Peyer's patch (tissue), 4 donors: Measurements from ENCODE around the gene DUSP9. TPM values are rescaled to one million over a fixed set of nuclear protein-coding genes. Genes with fewer than 3 reads are reported as not detected.

ENCODE experiments used
- DNase-seq, 3 donors: peaks; one replicate each; pipeline ENCODE4 v3.0.0-alpha.2; 2017 to 2019
- H3K27ac ChIP-seq, 4 donors: fragments of 200-600 bp; sonication (generic); one replicate each; pipeline ENCODE4 v1.5.1; 2016 to 2019
- H3K27me3 ChIP-seq, 2 donors: fragments of 200-600 bp; sonication (generic); one replicate each; pipeline ENCODE4 v1.5.1; 2019
- H3K36me3 ChIP-seq, 3 donors: fragments of 200-600 bp; sonication (generic); one replicate each; pipeline ENCODE4 v1.5.1; 2016 to 2019
- H3K4me1 ChIP-seq, 4 donors: fragments of 200-600 bp; sonication (generic); one replicate each; pipeline ENCODE4 v1.5.1; 2016 to 2019
- H3K4me3 ChIP-seq, 4 donors: fragments of 200-600 bp; sonication (generic); 1 replicate in 3 of 4; 2 replicates in 1 of 4; pipeline ENCODE4 v1.5.1; 2016 to 2019; ENCODE audit warnings: mild to moderate bottlenecking in 1 of 4
- H3K9me3 ChIP-seq, 4 donors: fragments of 200-600 bp; sonication (generic); one replicate each; pipeline ENCODE4 v1.5.1; 2016 to 2019; ENCODE audit warnings: mild to moderate bottlenecking in 1 of 4
- CTCF ChIP-seq, 6 experiments: fragments of 450-650 bp in 4 of 6; fragments of 200-600 bp in 2 of 6; sonication (generic) in 1 of 6; IDR thresholded peaks; one replicate each; pipeline ENCODE4 v1.5.1; 2017 to 2019; ENCODE audit warnings: antibody characterized with exemption in 6 of 6, mild to moderate bottlenecking in 3 of 6, moderate library complexity in 1 of 6
- POLR2A ChIP-seq, 2 donors: fragments of 450-650 bp; IDR thresholded peaks; one replicate each; pipeline ENCODE4 v1.5.1; 2017; ENCODE audit warnings: antibody characterized with exemption in 2 of 2, mild to moderate bottlenecking in 2 of 2, moderate library complexity in 2 of 2
- total RNA-seq, 4 donors: library from RNA; depleted of rRNA; stranded (reverse); fragments of >200 nt; gene quantifications; one replicate each; pipeline ENCODE4 v1.1.0, GENCODE V29; 2016

Gene DUSP9
- total RNA-seq, 4 donors from 2014 or later: not detected

- Histone ChIP-seq H3K27me3 (no peaks in the 10 kb centered on the region), H3K4me3 (no peak overlapping the region), H3K9me3 (no peaks in the 10 kb centered on the region), H3K36me3 (no peaks in the 10 kb centered on the region), H3K27ac (no peak overlapping the region), H3K4me1 (no peaks in the 10 kb centered on the region)
- TF ChIP-seq CTCF (IDR thresholded peaks at IDR 0.05): no peak
- no peak for TF ChIP-seq POLR2A (IDR thresholded peaks at IDR 0.05)
- DNase-seq: no peak
These were observed 23.5 kb upstream of the DUSP9 start for GRCh38 chrX:153623310-153624029.

- Histone ChIP-seq H3K4me3 (no peak overlapping the region), H3K27ac (no peak overlapping the region), H3K4me1 (no peaks in the 10 kb centered on the region), H3K9me3 (no peaks in the 10 kb centered on the region), H3K27me3 (no peaks in the 10 kb centered on the region), H3K36me3 (no peaks in the 10 kb centered on the region)
- DNase-seq: peak in 1 of 3 donors; percentile 16
- TF ChIP-seq CTCF (IDR thresholded peaks at IDR 0.05): no peak
- no peak for TF ChIP-seq POLR2A (IDR thresholded peaks at IDR 0.05)
These were observed 22.6 kb upstream of the DUSP9 start for GRCh38 chrX:153624196-153625091.

GRCh38 chrX:153625271-153626024 is 21.6 kb upstream of the DUSP9 start:
- TF ChIP-seq CTCF (IDR thresholded peaks at IDR 0.05) (no peak), POLR2A (IDR thresholded peaks at IDR 0.05) (no peak)
- no peaks in the 10 kb centered on the region for H3K9me3 ChIP-seq
- no peaks in the 10 kb centered on the region for H3K27me3 ChIP-seq
- no peaks in the 10 kb centered on the region for H3K4me1 ChIP-seq
- H3K4me3 ChIP-seq: no peak overlapping the region
- no peak for DNase-seq
- H3K36me3 ChIP-seq: no peaks in the 10 kb centered on the region
- H3K27ac ChIP-seq: no peak overlapping the region

- Histone ChIP-seq H3K36me3 (no peaks in the 10 kb centered on the region), H3K4me1 (no peaks in the 10 kb centered on the region), H3K27ac (no peak overlapping the region), H3K9me3 (no peaks in the 10 kb centered on the region), H3K27me3 (no peaks in the 10 kb centered on the region), H3K4me3 (no peak overlapping the region)
- no peak for TF ChIP-seq CTCF (IDR thresholded peaks at IDR 0.05)
- no peak for TF ChIP-seq POLR2A (IDR thresholded peaks at IDR 0.05)
- DNase-seq: no peak
These were observed 20.9 kb upstream of the DUSP9 start for GRCh38 chrX:153626025-153626633.
